ENCODE data around the gene TST.

TST gene

DNA sequence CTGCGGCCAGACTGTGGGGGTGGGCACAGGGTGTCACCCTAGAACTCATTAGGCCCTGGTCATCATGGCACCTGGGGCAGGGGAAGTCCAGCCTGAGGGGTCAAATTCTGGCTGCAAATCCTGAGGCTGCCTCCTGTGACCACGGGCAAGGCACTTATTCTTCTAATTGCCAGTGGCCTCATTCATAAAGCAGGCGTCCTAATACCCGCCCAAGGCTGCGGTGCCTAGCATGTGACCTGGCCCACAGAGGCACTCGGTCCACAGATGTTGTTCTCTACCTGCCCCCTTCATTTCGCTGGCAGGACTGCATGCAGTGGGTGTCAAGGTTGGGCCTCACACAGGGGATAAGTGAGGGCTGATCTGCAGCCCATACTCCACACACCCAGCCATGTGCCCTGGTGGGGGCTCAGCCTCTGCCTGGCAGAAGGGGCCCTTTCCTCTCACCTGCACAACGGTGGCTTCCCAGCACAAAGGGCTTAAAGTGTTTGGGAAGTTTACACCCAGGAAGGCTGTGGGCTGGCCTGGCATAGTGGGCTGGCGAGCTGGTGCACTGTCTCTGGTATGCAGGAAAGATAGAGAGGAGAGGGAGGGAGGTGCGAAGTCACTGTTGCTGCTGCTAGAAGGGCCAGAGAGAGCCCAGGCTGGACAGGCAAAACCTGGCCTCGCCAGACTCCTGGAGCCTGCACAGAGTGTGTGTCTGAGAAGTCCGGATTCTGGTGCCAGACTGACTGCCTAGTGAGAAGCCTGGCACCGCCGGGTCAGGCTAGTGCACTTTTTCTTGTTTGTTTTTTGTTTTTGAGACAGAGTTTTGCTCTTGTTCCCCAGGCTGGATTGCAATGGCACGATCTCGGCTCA lies 3.5 kb upstream of the TST start:
- Histone ChIP-seq H3K27ac (ENCODE audit: low read depth in 2 of 2, low read length in 2 of 2) (peak overlapping the region; percentile 96 to 98), H3K4me1 (ENCODE audit: control insufficient read depth in 2 of 2, insufficient read depth in 2 of 2, low read length in 2 of 2) (peaks cover 42 to 63% of the 10 kb centered on the region in 2 donors), H3K9me3 (ENCODE audit: control insufficient read depth in 2 of 2, low read length in 2 of 2) (no peaks in the 10 kb centered on the region), H3K4me3 (ENCODE audit: low read length in 2 of 2) (no peak overlapping the region), H3K27me3 (ENCODE audit: control insufficient read depth in 2 of 2, insufficient read depth in 2 of 2, low read length in 2 of 2) (no peaks in the 10 kb centered on the region), H3K9ac (ENCODE audit: low read depth in 1 of 2, low read length in 2 of 2) (peak overlapping the region; percentile 26 to 76), H3K36me3 (ENCODE audit: control insufficient read depth in 2 of 2, insufficient read depth in 2 of 2, low read length in 2 of 2) (peaks cover 22 to 32% of the 10 kb centered on the region in 2 donors)

DNA sequence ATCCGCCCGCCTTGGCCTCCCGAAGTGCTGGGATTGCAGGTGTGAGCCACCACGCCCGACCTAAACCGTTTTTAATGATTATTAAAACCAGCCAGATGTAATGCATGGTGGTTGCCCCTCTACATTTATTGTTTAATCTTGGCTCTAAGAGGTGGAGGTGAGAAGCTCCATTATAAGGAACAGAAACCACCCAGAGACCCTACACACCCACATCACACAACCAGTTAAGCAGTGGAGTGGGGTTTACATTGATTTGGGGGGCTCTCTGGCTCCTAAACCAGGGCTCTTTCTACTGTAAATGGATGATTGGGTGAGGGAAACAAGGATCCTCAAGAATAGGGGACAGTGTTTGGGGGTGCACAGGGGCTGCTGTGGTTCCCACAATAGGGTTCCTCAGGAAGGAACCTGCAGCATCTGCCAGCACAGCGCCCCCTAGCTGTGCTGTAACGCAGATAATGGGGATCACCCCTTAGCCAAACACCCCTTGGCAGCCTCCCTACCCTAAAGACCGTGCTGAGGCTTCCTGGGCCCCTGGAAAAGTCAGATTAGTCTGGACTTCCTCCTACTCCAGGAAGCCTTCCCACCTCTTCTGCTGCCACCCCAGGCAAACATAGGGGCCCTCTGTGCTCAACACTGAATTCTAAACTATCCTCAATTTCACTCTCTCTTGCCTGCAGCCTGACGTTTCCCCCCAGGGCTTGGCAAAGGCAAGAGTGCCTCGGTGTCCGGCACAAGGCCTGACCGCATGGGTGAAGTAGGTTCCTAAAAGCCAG lies 2.6 kb upstream of the TST start:
- no peaks in the 10 kb centered on the region for H3K9me3 ChIP-seq (ENCODE audit: control insufficient read depth in 2 of 2, low read length in 2 of 2)
- H3K27ac ChIP-seq (ENCODE audit: low read depth in 2 of 2, low read length in 2 of 2), result peak overlapping the region; percentile 96 to 98
- H3K27me3 ChIP-seq (ENCODE audit: control insufficient read depth in 2 of 2, insufficient read depth in 2 of 2, low read length in 2 of 2), result no peaks in the 10 kb centered on the region
- peak overlapping the region; percentile 26 to 47 for H3K9ac ChIP-seq (ENCODE audit: low read depth in 1 of 2, low read length in 2 of 2)
- peak overlapping the region in 1 of 2 donors; percentile 42 for H3K4me3 ChIP-seq (ENCODE audit: low read length in 2 of 2)
- H3K36me3 ChIP-seq (ENCODE audit: control insufficient read depth in 2 of 2, insufficient read depth in 2 of 2, low read length in 2 of 2), result peaks cover 17 to 27% of the 10 kb centered on the region in 2 donors
- H3K4me1 ChIP-seq (ENCODE audit: control insufficient read depth in 2 of 2, insufficient read depth in 2 of 2, low read length in 2 of 2), result peaks cover 49 to 68% of the 10 kb centered on the region in 2 donors

DNA sequence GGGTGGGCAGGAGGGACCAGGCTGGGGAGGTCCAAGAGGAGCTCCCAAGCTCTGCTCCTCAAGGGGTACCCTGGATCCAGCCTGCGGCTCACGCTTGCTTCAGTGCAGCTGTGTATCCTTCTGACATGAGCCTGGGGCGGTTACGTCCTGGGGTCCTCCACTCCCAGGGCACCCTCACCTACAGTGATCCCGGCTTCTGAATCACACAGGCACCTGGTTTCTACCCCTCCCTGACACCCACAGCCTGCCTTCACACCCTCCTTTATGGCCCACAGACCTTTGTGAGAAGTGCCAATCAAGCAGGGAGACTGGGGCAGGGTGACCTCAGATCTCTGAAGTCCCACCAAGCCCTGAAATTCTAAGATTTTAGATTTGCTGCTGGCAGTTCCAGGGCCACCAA lies 1.8 kb upstream of the TST start:
- peak overlapping the region in 1 of 2 donors; percentile 67 for H3K9ac ChIP-seq (ENCODE audit: low read depth in 1 of 2, low read length in 2 of 2)
- peak overlapping the region; percentile 31 to 33 for H3K4me3 ChIP-seq (ENCODE audit: low read length in 2 of 2)
- peaks cover 52 to 70% of the 10 kb centered on the region in 2 donors for H3K4me1 ChIP-seq (ENCODE audit: control insufficient read depth in 2 of 2, insufficient read depth in 2 of 2, low read length in 2 of 2)
- peaks cover 13 to 27% of the 10 kb centered on the region in 2 donors for H3K36me3 ChIP-seq (ENCODE audit: control insufficient read depth in 2 of 2, insufficient read depth in 2 of 2, low read length in 2 of 2)
- H3K9me3 ChIP-seq (ENCODE audit: control insufficient read depth in 2 of 2, low read length in 2 of 2), result no peaks in the 10 kb centered on the region
- peak overlapping the region; percentile 96 to 98 for H3K27ac ChIP-seq (ENCODE audit: low read depth in 2 of 2, low read length in 2 of 2)
- H3K27me3 ChIP-seq (ENCODE audit: control insufficient read depth in 2 of 2, insufficient read depth in 2 of 2, low read length in 2 of 2), result no peaks in the 10 kb centered on the region

DNA sequence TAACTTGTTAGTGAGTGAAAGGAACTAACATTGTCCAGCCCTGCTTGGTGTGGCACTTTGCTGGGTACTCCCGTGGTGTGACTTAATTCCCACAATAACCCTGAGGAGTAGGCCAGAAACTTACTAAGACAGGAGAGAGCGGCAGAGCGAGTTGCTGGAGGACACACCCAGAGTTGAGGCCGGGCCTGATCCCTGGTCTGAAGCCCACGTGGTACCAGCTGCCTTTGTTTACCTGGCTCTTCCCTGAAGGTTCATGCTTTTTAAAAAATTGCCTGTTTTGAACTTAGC lies 889 bp upstream of the TST start:
- Histone ChIP-seq H3K36me3 (ENCODE audit: control insufficient read depth in 2 of 2, insufficient read depth in 2 of 2, low read length in 2 of 2) (peaks cover 7 to 18% of the 10 kb centered on the region in 2 donors), H3K27ac (ENCODE audit: low read depth in 2 of 2, low read length in 2 of 2) (peak overlapping the region; percentile 96 to 98), H3K9ac (ENCODE audit: low read depth in 1 of 2, low read length in 2 of 2) (peak overlapping the region; percentile 76 to 97), H3K4me1 (ENCODE audit: control insufficient read depth in 2 of 2, insufficient read depth in 2 of 2, low read length in 2 of 2) (peaks cover 50 to 68% of the 10 kb centered on the region in 2 donors), H3K4me3 (ENCODE audit: low read length in 2 of 2) (peak overlapping the region; percentile 78 to 84), H3K27me3 (ENCODE audit: control insufficient read depth in 2 of 2, insufficient read depth in 2 of 2, low read length in 2 of 2) (no peaks in the 10 kb centered on the region), H3K9me3 (ENCODE audit: control insufficient read depth in 2 of 2, low read length in 2 of 2) (no peaks in the 10 kb centered on the region)

GRCh38 chr22:37018815-37019308 lies 385 bp downstream of the TST start:
- Histone ChIP-seq H3K27me3 (ENCODE audit: control insufficient read depth in 2 of 2, insufficient read depth in 2 of 2, low read length in 2 of 2) (no peaks in the 10 kb centered on the region), H3K4me3 (ENCODE audit: low read length in 2 of 2) (peak overlapping the region; percentile 73 to 83), H3K4me1 (ENCODE audit: control insufficient read depth in 2 of 2, insufficient read depth in 2 of 2, low read length in 2 of 2) (peaks cover 49 to 65% of the 10 kb centered on the region in 2 donors), H3K27ac (ENCODE audit: low read depth in 2 of 2, low read length in 2 of 2) (peak overlapping the region; percentile 95 to 98), H3K36me3 (ENCODE audit: control insufficient read depth in 2 of 2, insufficient read depth in 2 of 2, low read length in 2 of 2) (peaks cover 7 to 10% of the 10 kb centered on the region in 2 donors), H3K9me3 (ENCODE audit: control insufficient read depth in 2 of 2, low read length in 2 of 2) (no peaks in the 10 kb centered on the region), H3K9ac (ENCODE audit: low read depth in 1 of 2, low read length in 2 of 2) (peak overlapping the region; percentile 86 to 97)

- peak overlapping the region; percentile 86 to 97 for H3K9ac ChIP-seq (ENCODE audit: low read depth in 1 of 2, low read length in 2 of 2)
Observed at GRCh38 chr22:37018086-37018814, 997 bp downstream of the TST start.

DNA sequence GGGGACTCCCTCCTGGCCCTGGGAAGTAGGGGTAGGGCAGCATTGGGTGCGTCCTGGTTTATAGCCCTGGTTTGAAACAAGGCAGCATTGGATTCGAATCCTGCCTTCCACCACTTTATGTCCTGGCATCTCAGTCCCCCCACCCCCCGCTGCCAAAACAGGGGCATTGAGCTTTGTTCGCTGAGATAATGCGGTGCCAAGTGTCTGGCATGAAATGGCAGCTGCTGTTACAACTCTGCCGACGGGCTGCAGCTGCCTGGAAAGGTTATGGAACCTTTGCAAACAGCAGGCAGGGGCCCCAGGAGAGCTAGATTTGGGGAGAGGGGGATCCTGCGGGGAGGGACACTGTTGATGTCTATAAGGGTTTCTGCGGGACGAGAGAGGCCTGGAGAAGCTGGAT lies 1.9 kb downstream of the TST start:
- Histone ChIP-seq H3K36me3 (ENCODE audit: control insufficient read depth in 2 of 2, insufficient read depth in 2 of 2, low read length in 2 of 2) (peaks cover 7 to 10% of the 10 kb centered on the region in 2 donors), H3K27ac (ENCODE audit: low read depth in 2 of 2, low read length in 2 of 2) (peak overlapping the region; percentile 95 to 98), H3K9me3 (ENCODE audit: control insufficient read depth in 2 of 2, low read length in 2 of 2) (no peaks in the 10 kb centered on the region), H3K27me3 (ENCODE audit: control insufficient read depth in 2 of 2, insufficient read depth in 2 of 2, low read length in 2 of 2) (no peaks in the 10 kb centered on the region), H3K9ac (ENCODE audit: low read depth in 1 of 2, low read length in 2 of 2) (peak overlapping the region; percentile 86 to 97), H3K4me3 (ENCODE audit: low read length in 2 of 2) (peak overlapping the region; percentile 73 to 83), H3K4me1 (ENCODE audit: control insufficient read depth in 2 of 2, insufficient read depth in 2 of 2, low read length in 2 of 2) (peaks cover 55 to 66% of the 10 kb centered on the region in 2 donors)

More at GRCh38 chr22:37018086-37018814, 997 bp downstream of the TST start:
- no peaks in the 10 kb centered on the region for H3K9me3 ChIP-seq (ENCODE audit: control insufficient read depth in 2 of 2, low read length in 2 of 2)
- H3K27ac ChIP-seq (ENCODE audit: low read depth in 2 of 2, low read length in 2 of 2), result peak overlapping the region; percentile 95 to 98
- peaks cover 53 to 65% of the 10 kb centered on the region in 2 donors for H3K4me1 ChIP-seq (ENCODE audit: control insufficient read depth in 2 of 2, insufficient read depth in 2 of 2, low read length in 2 of 2)
- H3K27me3 ChIP-seq (ENCODE audit: control insufficient read depth in 2 of 2, insufficient read depth in 2 of 2, low read length in 2 of 2), result no peaks in the 10 kb centered on the region
- H3K4me3 ChIP-seq (ENCODE audit: low read length in 2 of 2), result peak overlapping the region; percentile 73 to 83
- H3K36me3 ChIP-seq (ENCODE audit: control insufficient read depth in 2 of 2, insufficient read depth in 2 of 2, low read length in 2 of 2), result peaks cover 7 to 10% of the 10 kb centered on the region in 2 donors

- peaks cover 7 to 10% of the 10 kb centered on the region in 2 donors for H3K36me3 ChIP-seq (ENCODE audit: control insufficient read depth in 2 of 2, insufficient read depth in 2 of 2, low read length in 2 of 2)
- H3K4me3 ChIP-seq (ENCODE audit: low read length in 2 of 2), result peak overlapping the region; percentile 73 to 83
- H3K4me1 ChIP-seq (ENCODE audit: control insufficient read depth in 2 of 2, insufficient read depth in 2 of 2, low read length in 2 of 2), result peaks cover 54 to 66% of the 10 kb centered on the region in 2 donors
- H3K27me3 ChIP-seq (ENCODE audit: control insufficient read depth in 2 of 2, insufficient read depth in 2 of 2, low read length in 2 of 2), result no peaks in the 10 kb centered on the region
- no peaks in the 10 kb centered on the region for H3K9me3 ChIP-seq (ENCODE audit: control insufficient read depth in 2 of 2, low read length in 2 of 2)
- peak overlapping the region; percentile 95 to 98 for H3K27ac ChIP-seq (ENCODE audit: low read depth in 2 of 2, low read length in 2 of 2)
- peak overlapping the region; percentile 86 to 97 for H3K9ac ChIP-seq (ENCODE audit: low read depth in 1 of 2, low read length in 2 of 2)
Observed at GRCh38 chr22:37016134-37016910, 2.9 kb downstream of the TST start.

DNA sequence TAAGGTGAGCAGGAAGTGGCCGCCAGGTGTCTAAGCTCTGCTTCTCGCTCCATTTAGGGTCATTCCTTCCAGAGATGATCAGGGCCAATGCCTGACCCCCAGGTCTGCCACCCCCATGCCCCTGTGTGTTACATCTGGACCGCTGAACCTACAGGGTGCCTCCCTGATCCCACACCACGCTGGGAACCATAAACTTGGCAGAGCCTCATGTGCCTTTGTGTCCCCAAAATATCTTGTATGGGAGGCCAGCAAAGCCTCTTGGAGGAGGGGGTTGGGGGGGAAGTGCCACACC lies 3.7 kb downstream of the TST start:
- Histone ChIP-seq H3K27me3 (ENCODE audit: control insufficient read depth in 2 of 2, insufficient read depth in 2 of 2, low read length in 2 of 2) (no peaks in the 10 kb centered on the region), H3K9ac (ENCODE audit: low read depth in 1 of 2, low read length in 2 of 2) (peak overlapping the region; percentile 70 to 79), H3K4me1 (ENCODE audit: control insufficient read depth in 2 of 2, insufficient read depth in 2 of 2, low read length in 2 of 2) (peaks cover 52 to 64% of the 10 kb centered on the region in 2 donors), H3K9me3 (ENCODE audit: control insufficient read depth in 2 of 2, low read length in 2 of 2) (no peaks in the 10 kb centered on the region), H3K36me3 (ENCODE audit: control insufficient read depth in 2 of 2, insufficient read depth in 2 of 2, low read length in 2 of 2) (peaks cover 7 to 16% of the 10 kb centered on the region in 2 donors), H3K27ac (ENCODE audit: low read depth in 2 of 2, low read length in 2 of 2) (peak overlapping the region; percentile 95 to 98), H3K4me3 (ENCODE audit: low read length in 2 of 2) (peak overlapping the region; percentile 23 to 41)
